Neuronal stem cell (in vitro differentiated cells): ENCODE data around the gene MED13L.

Experiments
- DNase-seq: peaks from one replicate; pipeline ENCODE4 v3.0.0-alpha.2; 2013; ENCODE audit warnings: low spot score
- H2AFZ ChIP-seq: one replicate; pipeline ENCODE4 v1.6.1; 2013; ENCODE audit warnings: mild to moderate bottlenecking, low read length, inconsistent platforms
- H2AK5ac ChIP-seq: 2 replicates; pipeline ENCODE4 v1.6.1; 2013; ENCODE audit warnings: low read depth, mild to moderate bottlenecking, inconsistent platforms, low read length, moderate library complexity, mixed read lengths
- H2BK120ac ChIP-seq: 2 replicates; pipeline ENCODE4 v1.6.1; 2013; ENCODE audit warnings: low read depth, mild to moderate bottlenecking, inconsistent platforms, low read length, moderate library complexity, mixed read lengths
- H2BK12ac ChIP-seq: one replicate; pipeline ENCODE4 v1.6.1; 2013; ENCODE audit warnings: low read length, inconsistent platforms
- H2BK15ac ChIP-seq: 2 replicates; pipeline ENCODE4 v1.6.1; 2013; ENCODE audit warnings: mild to moderate bottlenecking, low read length, inconsistent platforms, mixed read lengths
- H2BK5ac ChIP-seq: one replicate; pipeline ENCODE4 v1.6.1; 2013; ENCODE audit warnings: inconsistent platforms, mild to moderate bottlenecking, low read length, moderate library complexity
- H3K14ac ChIP-seq: one replicate; pipeline ENCODE4 v1.6.1; 2013; ENCODE audit warnings: low read length, inconsistent platforms
- H3K18ac ChIP-seq: 2 replicates; pipeline ENCODE4 v1.6.1; 2013; ENCODE audit warnings: low read length, inconsistent platforms
- H3K23ac ChIP-seq: 2 replicates; pipeline ENCODE4 v1.6.1; 2013; ENCODE audit warnings: low read depth, mild to moderate bottlenecking, mixed read lengths, low read length, inconsistent platforms; ENCODE audit not compliant: poor library complexity
- H3K27ac ChIP-seq: replicated peaks from 3 replicates; pipeline ENCODE4 v1.5.1; 2013; ENCODE audit warnings: low read length, inconsistent platforms
- H3K27me3 ChIP-seq, 3 experiments: 2 replicates each; pipeline ENCODE4 v1.6.1; 2013; ENCODE audit warnings: low read length in 3 of 3, mild to moderate bottlenecking in 2 of 3, inconsistent platforms in 1 of 3, low read depth in 1 of 3, mixed read lengths in 1 of 3, moderate library complexity in 1 of 3; ENCODE audit not compliant: control insufficient read depth in 3 of 3, insufficient read depth in 3 of 3
- H3K36me3 ChIP-seq, 2 donors: replicated peaks in 1 of 2; 2 replicates each; pipeline ENCODE4 v1.6.1; 2013; ENCODE audit warnings: low read length in 2 of 2; ENCODE audit not compliant: control insufficient read depth in 2 of 2, insufficient read depth in 2 of 2
- H3K4ac ChIP-seq: 2 replicates; pipeline ENCODE4 v1.6.1; 2013; ENCODE audit warnings: inconsistent platforms, mild to moderate bottlenecking, low read length, moderate library complexity
- H3K4me1 ChIP-seq, 2 donors: 1 replicate in 1 of 2; 2 replicates in 1 of 2; pipeline ENCODE4 v1.6.1; 2013; ENCODE audit warnings: low read length in 2 of 2, low read depth in 1 of 2; ENCODE audit not compliant: control insufficient read depth in 2 of 2, insufficient read depth in 1 of 2
- H3K4me2 ChIP-seq: one replicate; pipeline ENCODE4 v1.6.1; 2013; ENCODE audit warnings: mild to moderate bottlenecking, low read length, inconsistent platforms; ENCODE audit not compliant: insufficient read depth, poor library complexity, severe bottlenecking
- H3K4me3 ChIP-seq, 2 donors: 2 replicates each; pipeline ENCODE4 v1.5.1; 2013; ENCODE audit warnings: low read length in 2 of 2, mild to moderate bottlenecking in 2 of 2, inconsistent platforms in 1 of 2, moderate library complexity in 1 of 2
- H3K79me1 ChIP-seq: one replicate; pipeline ENCODE4 v1.6.1; 2013; ENCODE audit warnings: low read depth, mild to moderate bottlenecking, inconsistent platforms, low read length, moderate library complexity
- H3K9ac ChIP-seq: one replicate; pipeline ENCODE4 v1.6.1; 2013; ENCODE audit warnings: mild to moderate bottlenecking, low read depth, low read length, inconsistent platforms; ENCODE audit not compliant: poor library complexity
- H3K9me3 ChIP-seq, 2 donors: replicated peaks in 1 of 2; 2 replicates each; pipeline versions ENCODE3 to v1.6.1; 2013; ENCODE audit warnings: low read length in 2 of 2, mild to moderate bottlenecking in 2 of 2, inconsistent platforms in 1 of 2, low read depth in 1 of 2, mixed read lengths in 1 of 2, moderate library complexity in 1 of 2; ENCODE audit not compliant: control insufficient read depth in 2 of 2, insufficient read depth in 1 of 2
- H4K8ac ChIP-seq: one replicate; pipeline ENCODE4 v1.6.1; 2013; ENCODE audit warnings: low read depth, mild to moderate bottlenecking, inconsistent platforms, low read length, moderate library complexity
- H4K91ac ChIP-seq: one replicate; pipeline ENCODE4 v1.6.1; 2013; ENCODE audit warnings: low read length, low read depth, mild to moderate bottlenecking, inconsistent platforms; ENCODE audit not compliant: poor library complexity
- WGBS, 2 donors: extraction: QIAGEN DNeasy Blood & Tissue Kit; methylation state at CpG; one replicate each; pipeline ENCODE4 v1.1.7; 2013; ENCODE audit warnings: missing lambda C conversion rate in 2 of 2, mixed read lengths in 1 of 2; ENCODE audit not compliant: insufficient read length in 2 of 2, insufficient replicate concordance in 1 of 2; ENCODE audit errors: extremely low coverage in 2 of 2; 5-methylcytosine and 5-hydroxymethylcytosine counted together

The MED13L gene

DNA sequence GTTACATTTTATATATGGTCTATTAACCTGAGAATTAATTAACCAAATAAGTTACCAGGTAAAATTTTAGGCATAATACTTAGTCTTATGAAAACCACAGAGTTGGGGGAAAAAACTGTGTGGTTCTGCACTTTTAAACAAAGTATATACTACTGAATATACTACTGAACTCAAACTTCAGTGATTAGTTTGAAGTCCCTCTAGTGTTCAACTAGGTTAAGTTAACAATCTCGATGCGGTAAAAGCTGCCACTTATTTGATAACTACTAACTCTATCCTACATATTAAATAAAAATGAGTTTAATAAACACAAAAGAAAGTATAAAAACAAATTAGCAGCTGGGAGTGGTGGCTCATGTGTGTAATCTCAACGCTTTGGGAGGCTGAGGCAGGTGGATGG, 56.7 kb downstream of the MED13L start:
- no peak for DNase-seq
- Histone ChIP-seq H3K9me3 (no peaks in the 10 kb centered on the region), H2BK120ac (no peak overlapping the region), H3K4me1 (no peaks in the 10 kb centered on the region), H3K9ac (no peak overlapping the region), H3K4me2 (no peak overlapping the region), H2AK5ac (no peak overlapping the region), H3K4me3 (no peak overlapping the region), H3K27ac (no peak overlapping the region), H4K91ac (no peak overlapping the region), H2BK15ac (no peak overlapping the region), H2BK12ac (no peak overlapping the region), H3K23ac (no peak overlapping the region), H3K14ac (no peak overlapping the region), H3K36me3 (no peaks in the 10 kb centered on the region), H3K18ac (no peak overlapping the region), H3K4ac (no peak overlapping the region), H4K8ac (no peak overlapping the region), H2BK5ac (no peak overlapping the region), H3K79me1 (no peaks in the 10 kb centered on the region), H3K27me3 (no peaks in the 10 kb centered on the region), H2AFZ (no peak overlapping the region)
- WGBS, 2 donors: no CpG with 5 or more reads among the region's 3 CpGs

GRCh38 chr12:116217045-116217735, 60.3 kb downstream of the MED13L start:
- Histone ChIP-seq H3K23ac (no peak overlapping the region), H3K18ac (no peak overlapping the region)

GRCh38 chr12:116216022-116216756, 61.3 kb downstream of the MED13L start:
- no CpG with 5 or more reads among the region's 5 CpGs for WGBS, 2 donors
- Histone ChIP-seq H3K23ac (no peak overlapping the region), H4K91ac (no peak overlapping the region), H3K27me3 (no peaks in the 10 kb centered on the region), H3K79me1 (no peaks in the 10 kb centered on the region), H2AK5ac (no peak overlapping the region), H3K4me2 (no peak overlapping the region), H4K8ac (no peak overlapping the region), H2BK120ac (no peak overlapping the region), H2BK12ac (no peak overlapping the region), H3K36me3 (no peaks in the 10 kb centered on the region), H3K4ac (no peak overlapping the region), H3K14ac (no peak overlapping the region), H3K4me1 (peaks cover 2 to 3% of the 10 kb centered on the region in 2 donors), H3K9ac (no peak overlapping the region), H3K27ac (no peak overlapping the region), H3K18ac (no peak overlapping the region), H2AFZ (no peak overlapping the region), H3K4me3 (no peak overlapping the region), H2BK15ac (no peak overlapping the region), H2BK5ac (no peak overlapping the region), H3K9me3 (no peaks in the 10 kb centered on the region)
- no peak for DNase-seq

More at GRCh38 chr12:116217045-116217735, 60.3 kb downstream of the MED13L start:
- Histone ChIP-seq H3K27ac (no peak overlapping the region), H2BK120ac (no peak overlapping the region), H3K4ac (no peak overlapping the region), H4K8ac (no peak overlapping the region), H3K27me3 (no peaks in the 10 kb centered on the region), H3K4me3 (no peak overlapping the region), H3K4me1 (peaks cover 2 to 3% of the 10 kb centered on the region in 2 donors), H4K91ac (no peak overlapping the region), H2BK15ac (no peak overlapping the region), H2BK12ac (no peak overlapping the region), H3K4me2 (no peak overlapping the region), H3K36me3 (no peaks in the 10 kb centered on the region), H2AK5ac (no peak overlapping the region), H3K14ac (no peak overlapping the region), H3K9me3 (no peaks in the 10 kb centered on the region), H2AFZ (no peak overlapping the region), H3K9ac (no peak overlapping the region), H3K79me1 (no peaks in the 10 kb centered on the region), H2BK5ac (no peak overlapping the region)
- WGBS, 2 donors: no CpG with 5 or more reads among the region's 3 CpGs
- DNase-seq: no peak

- H4K91ac ChIP-seq: no peak overlapping the region
- H3K4ac ChIP-seq: no peak overlapping the region
- no peaks in the 10 kb centered on the region for H3K36me3 ChIP-seq
- H3K27me3 ChIP-seq: no peaks in the 10 kb centered on the region
- H3K9me3 ChIP-seq: no peaks in the 10 kb centered on the region
- no peak overlapping the region for H2AFZ ChIP-seq
- no peak overlapping the region for H3K23ac ChIP-seq
- no peak overlapping the region for H4K8ac ChIP-seq
- H3K79me1 ChIP-seq: no peaks in the 10 kb centered on the region
- DNase-seq: no peak
- no peak overlapping the region for H2BK12ac ChIP-seq
- no peak overlapping the region for H3K4me2 ChIP-seq
- H2AK5ac ChIP-seq: no peak overlapping the region
- no CpG with 5 or more reads among the region's 1 CpG for WGBS, 2 donors
- H3K4me1 ChIP-seq: peaks cover 5 to 6% of the 10 kb centered on the region in 2 donors
- no peak overlapping the region for H2BK120ac ChIP-seq
- H3K4me3 ChIP-seq: no peak overlapping the region
- no peak overlapping the region for H3K14ac ChIP-seq
- no peak overlapping the region for H3K18ac ChIP-seq
- H2BK15ac ChIP-seq: no peak overlapping the region
- no peak overlapping the region for H2BK5ac ChIP-seq
- H3K27ac ChIP-seq: no peak overlapping the region
- no peak overlapping the region for H3K9ac ChIP-seq
These were observed 62.5 kb downstream of the MED13L start for GRCh38 chr12:116215023-116215422.
